Stimulated activated naive CD8-positive, alpha-beta T cell treated with anti-CD3 and anti-CD28 coated beads, Interleukin-15, Interleukin-2, amounts not matched to agents 100 ng/mL and 50 ng/mL, for 24 hours (primary cell): ENCODE data around the gene CXorf38.
A peak's percentile ranks its signal among the peaks of the same experiment; 100 is the strongest.

Experiments used
- H3K27ac Mint-ChIP-seq: one replicate; pipeline ENCODE4 v1.8.0; 2021; ENCODE audit warnings: mild to moderate bottlenecking, mixed read lengths
- H3K27me3 Mint-ChIP-seq: one replicate; pipeline ENCODE4 v1.8.0; 2021; ENCODE audit warnings: mixed read lengths
- H3K36me3 Mint-ChIP-seq: one replicate; pipeline ENCODE4 v1.8.0; 2021; ENCODE audit warnings: low read depth, mixed read lengths
- H3K4me1 Mint-ChIP-seq: one replicate; pipeline ENCODE4 v1.8.0; 2021; ENCODE audit warnings: low read depth, mixed read lengths
- H3K4me3 Mint-ChIP-seq: one replicate; pipeline ENCODE4 v1.8.0; 2021; ENCODE audit warnings: mild to moderate bottlenecking, mixed read lengths
- H3K9me3 Mint-ChIP-seq: one replicate; pipeline ENCODE4 v1.8.0; 2021; ENCODE audit warnings: mixed read lengths

Gene CXorf38

GRCh38 chrX:40647307-40648197 lies at the start of gene CXorf38:
Gene CXorf38 (minus strand): TSS chrX:40647561. CDS start chrX:40647520, 41 bp downstream.
- no peaks in the 10 kb centered on the region for H3K9me3 Mint-ChIP-seq
- peak within 1 kb of the TSS; percentile 95 for H3K4me3 Mint-ChIP-seq
- peaks cover 25% of the 10 kb centered on the region for H3K36me3 Mint-ChIP-seq
- H3K27me3 Mint-ChIP-seq = no peaks in the 10 kb centered on the region
- H3K4me1 Mint-ChIP-seq = peaks cover 25% of the 10 kb centered on the region
- peak within 1 kb of the TSS; percentile 92 for H3K27ac Mint-ChIP-seq

DNA sequence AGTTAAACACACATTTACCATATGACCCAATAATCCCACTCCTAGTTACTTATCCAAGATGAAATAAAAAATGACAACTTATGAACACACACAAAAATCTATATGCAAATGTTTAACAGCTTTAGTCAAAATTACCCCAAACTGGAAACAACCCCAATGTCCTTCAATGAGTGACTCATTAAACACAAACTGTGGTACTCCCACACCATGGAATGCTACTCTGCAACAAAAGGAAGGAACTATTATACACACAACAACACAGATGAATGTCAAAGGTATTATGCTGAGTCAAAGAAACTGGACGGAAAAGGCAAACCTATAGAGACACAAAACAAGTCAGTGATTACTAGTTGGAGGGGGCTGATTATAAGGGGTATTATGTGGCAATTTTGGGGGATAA lies 47.4 kb upstream of the CXorf38 start:
- peaks cover 36% of the 10 kb centered on the region for H3K36me3 Mint-ChIP-seq
- H3K27ac Mint-ChIP-seq = no peak overlapping the region
- no peaks in the 10 kb centered on the region for H3K9me3 Mint-ChIP-seq
- no peaks in the 10 kb centered on the region for H3K27me3 Mint-ChIP-seq
- no peaks in the 10 kb centered on the region for H3K4me1 Mint-ChIP-seq
- no peak overlapping the region for H3K4me3 Mint-ChIP-seq

DNA sequence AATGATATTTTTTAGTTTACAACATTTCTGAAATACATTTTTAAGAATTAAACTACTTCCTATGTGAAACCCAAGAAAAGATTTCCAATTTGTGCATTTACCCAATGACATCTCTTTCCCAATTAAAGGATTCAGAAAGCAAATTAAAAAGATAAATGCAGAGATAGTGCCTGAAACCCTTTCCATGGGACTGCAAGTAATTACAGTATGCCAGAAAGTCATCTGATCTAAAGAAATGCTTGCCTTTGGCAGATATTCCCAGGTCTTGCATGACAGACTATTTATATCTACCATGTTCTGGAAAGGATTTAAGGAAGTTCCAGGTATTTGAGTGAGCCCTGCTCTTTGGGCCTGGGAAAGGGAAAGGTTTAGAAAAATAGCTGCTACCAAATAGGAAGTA lies 41.6 kb upstream of the CXorf38 start:
- H3K27me3 Mint-ChIP-seq = no peaks in the 10 kb centered on the region
- no peak overlapping the region for H3K4me3 Mint-ChIP-seq
- no peak overlapping the region for H3K27ac Mint-ChIP-seq
- peaks cover 38% of the 10 kb centered on the region for H3K36me3 Mint-ChIP-seq
- H3K9me3 Mint-ChIP-seq = no peaks in the 10 kb centered on the region
- peaks cover 13% of the 10 kb centered on the region for H3K4me1 Mint-ChIP-seq

DNA sequence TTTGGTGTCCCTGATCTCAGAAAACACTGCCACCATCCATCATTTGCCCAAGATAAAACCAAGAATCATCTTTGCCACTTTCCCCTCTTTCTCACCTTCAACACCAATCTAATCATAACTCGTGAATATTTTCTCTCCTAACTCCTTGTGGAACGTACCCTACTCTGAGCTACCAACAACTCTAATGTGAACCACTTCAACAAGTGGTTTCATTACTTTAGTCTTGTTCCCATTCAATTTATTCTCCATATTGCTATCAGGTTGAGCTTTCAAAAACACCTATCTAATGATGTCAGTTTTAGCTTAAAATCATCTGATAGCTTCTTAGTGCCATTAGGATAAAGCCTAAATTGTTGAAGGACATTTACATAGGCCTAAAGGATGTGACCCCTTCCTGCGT lies 39.8 kb upstream of the CXorf38 start:
- Mint-ChIP-seq H3K9me3 (no peaks in the 10 kb centered on the region), H3K36me3 (peaks cover 26% of the 10 kb centered on the region), H3K27me3 (no peaks in the 10 kb centered on the region), H3K27ac (peak overlapping the region; percentile 26), H3K4me1 (peaks cover 19% of the 10 kb centered on the region), H3K4me3 (no peak overlapping the region)

GRCh38 chrX:40685362-40685918 lies 38.1 kb upstream of the CXorf38 start:
- no peaks in the 10 kb centered on the region for H3K27me3 Mint-ChIP-seq
- peaks cover 21% of the 10 kb centered on the region for H3K36me3 Mint-ChIP-seq
- no peak overlapping the region for H3K4me3 Mint-ChIP-seq
- peak overlapping the region; percentile 36 for H3K27ac Mint-ChIP-seq
- H3K9me3 Mint-ChIP-seq = no peaks in the 10 kb centered on the region
- peaks cover 19% of the 10 kb centered on the region for H3K4me1 Mint-ChIP-seq

DNA sequence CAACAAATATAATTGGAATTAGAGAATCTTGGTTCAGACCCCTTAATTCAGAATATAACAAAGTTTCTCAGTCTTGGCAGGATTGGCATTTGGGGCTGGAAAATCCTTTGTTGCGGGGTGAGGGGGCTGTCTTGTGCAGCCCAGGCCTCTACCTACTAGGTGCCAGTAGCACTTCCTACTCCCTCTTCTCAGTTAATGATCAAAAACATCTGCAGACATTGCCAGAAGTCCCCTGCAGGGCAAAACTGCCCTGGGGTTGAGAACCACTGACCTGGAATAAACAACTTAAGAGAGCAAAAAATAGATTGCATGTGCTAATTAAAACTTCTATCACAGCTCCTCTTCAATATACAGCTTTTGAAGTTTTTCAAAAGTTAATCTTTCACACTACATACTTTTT lies 36.7 kb upstream of the CXorf38 start:
- Mint-ChIP-seq H3K4me3 (no peak overlapping the region), H3K36me3 (peaks cover 30% of the 10 kb centered on the region), H3K27ac (peak overlapping the region; percentile 8), H3K4me1 (peaks cover 19% of the 10 kb centered on the region), H3K27me3 (no peaks in the 10 kb centered on the region), H3K9me3 (no peaks in the 10 kb centered on the region)

GRCh38 chrX:40683245-40683644 lies 35.9 kb upstream of the CXorf38 start:
- H3K27me3 Mint-ChIP-seq = no peaks in the 10 kb centered on the region
- H3K27ac Mint-ChIP-seq = no peak overlapping the region
- H3K36me3 Mint-ChIP-seq = peaks cover 28% of the 10 kb centered on the region

GRCh38 chrX:40671126-40671525 lies 23.8 kb upstream of the CXorf38 start:
- H3K36me3 Mint-ChIP-seq = peaks cover 38% of the 10 kb centered on the region
- no peaks in the 10 kb centered on the region for H3K4me1 Mint-ChIP-seq
- H3K4me3 Mint-ChIP-seq = no peak overlapping the region
- no peak overlapping the region for H3K27ac Mint-ChIP-seq
- H3K27me3 Mint-ChIP-seq = no peaks in the 10 kb centered on the region
- H3K9me3 Mint-ChIP-seq = no peaks in the 10 kb centered on the region

More at GRCh38 chrX:40683245-40683644, 35.9 kb upstream of the CXorf38 start:
- Mint-ChIP-seq H3K4me3 (no peak overlapping the region), H3K4me1 (peaks cover 19% of the 10 kb centered on the region), H3K9me3 (no peaks in the 10 kb centered on the region)

- H3K36me3 Mint-ChIP-seq = peaks cover 37% of the 10 kb centered on the region
- H3K4me3 Mint-ChIP-seq = no peak overlapping the region
- no peaks in the 10 kb centered on the region for H3K4me1 Mint-ChIP-seq
- no peaks in the 10 kb centered on the region for H3K9me3 Mint-ChIP-seq
- no peaks in the 10 kb centered on the region for H3K27me3 Mint-ChIP-seq
- H3K27ac Mint-ChIP-seq = no peak overlapping the region
These were observed 16.7 kb upstream of the CXorf38 start for GRCh38 chrX:40663880-40664630.

- Mint-ChIP-seq H3K4me3 (no peak overlapping the region), H3K36me3 (peaks cover 38% of the 10 kb centered on the region), H3K4me1 (no peaks in the 10 kb centered on the region), H3K9me3 (no peaks in the 10 kb centered on the region), H3K27ac (peak overlapping the region; percentile 58), H3K27me3 (no peaks in the 10 kb centered on the region)
These were observed 15.8 kb upstream of the CXorf38 start for GRCh38 chrX:40663078-40663740.

- Mint-ChIP-seq H3K9me3 (no peaks in the 10 kb centered on the region), H3K4me1 (no peaks in the 10 kb centered on the region), H3K27ac (no peak overlapping the region), H3K27me3 (no peaks in the 10 kb centered on the region), H3K36me3 (peaks cover 33% of the 10 kb centered on the region), H3K4me3 (no peak overlapping the region)
These were observed 14.1 kb upstream of the CXorf38 start for GRCh38 chrX:40661489-40661888.

DNA sequence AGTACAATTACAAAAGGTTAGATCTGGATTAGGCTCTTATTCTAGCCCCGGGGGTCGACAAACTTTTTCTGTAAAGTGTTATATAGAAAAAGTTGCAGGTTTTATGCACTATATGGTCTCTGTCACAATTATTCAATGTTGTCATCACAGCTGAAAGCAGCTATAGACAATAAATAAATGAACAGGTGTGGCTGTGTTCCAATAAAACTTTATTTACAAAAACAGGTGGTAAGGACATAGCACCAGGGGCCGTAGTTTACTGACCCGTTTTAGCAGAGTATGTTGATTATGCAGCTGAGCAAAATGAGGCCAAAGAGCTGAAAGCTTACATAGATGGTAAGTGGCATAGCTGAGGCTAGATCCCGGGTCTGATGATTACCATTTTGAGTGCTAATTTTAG lies 13.0 kb upstream of the CXorf38 start:
- H3K4me3 Mint-ChIP-seq = no peak overlapping the region
- no peak overlapping the region for H3K27ac Mint-ChIP-seq
- no peaks in the 10 kb centered on the region for H3K9me3 Mint-ChIP-seq
- no peaks in the 10 kb centered on the region for H3K4me1 Mint-ChIP-seq
- H3K36me3 Mint-ChIP-seq = peaks cover 26% of the 10 kb centered on the region
- no peaks in the 10 kb centered on the region for H3K27me3 Mint-ChIP-seq

GRCh38 chrX:40653535-40653934 lies 6.2 kb upstream of the CXorf38 start:
- no peak overlapping the region for H3K27ac Mint-ChIP-seq

DNA sequence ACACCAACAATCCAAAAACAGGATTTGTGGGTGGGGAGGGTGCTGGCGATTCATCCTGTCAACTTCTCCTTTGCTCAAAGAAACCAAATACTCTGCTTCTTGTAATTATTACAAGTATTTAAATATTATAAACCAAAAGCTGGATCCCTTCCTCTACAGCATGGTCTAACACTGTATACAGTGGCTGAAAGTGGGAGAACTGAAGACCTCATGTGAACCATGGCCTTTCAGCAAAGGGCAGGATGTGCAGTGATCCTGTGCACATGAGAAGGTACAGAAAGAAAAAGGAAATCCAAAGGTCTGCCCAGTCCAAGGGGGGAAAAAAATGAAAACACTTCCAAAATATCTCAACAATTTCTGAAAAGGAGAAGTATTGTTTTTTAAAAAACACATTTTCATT lies 5.3 kb upstream of the CXorf38 start:
- no peak overlapping the region for H3K27ac Mint-ChIP-seq
- H3K9me3 Mint-ChIP-seq = no peaks in the 10 kb centered on the region
- H3K27me3 Mint-ChIP-seq = no peaks in the 10 kb centered on the region
- peaks cover 30% of the 10 kb centered on the region for H3K36me3 Mint-ChIP-seq
- no peak overlapping the region for H3K4me3 Mint-ChIP-seq
- H3K4me1 Mint-ChIP-seq = peaks cover 4% of the 10 kb centered on the region

More at GRCh38 chrX:40653535-40653934, 6.2 kb upstream of the CXorf38 start:
- no peaks in the 10 kb centered on the region for H3K9me3 Mint-ChIP-seq
- no peaks in the 10 kb centered on the region for H3K27me3 Mint-ChIP-seq
- peaks cover 30% of the 10 kb centered on the region for H3K36me3 Mint-ChIP-seq
- peaks cover 4% of the 10 kb centered on the region for H3K4me1 Mint-ChIP-seq
- H3K4me3 Mint-ChIP-seq = no peak overlapping the region
